ENCODE measurements around the gene TFAP2A. TPM values are rescaled to one million over a fixed set of nuclear protein-coding genes. Genes with fewer than 3 reads are reported as not detected.

The TFAP2A gene
- total and polyA plus RNA-seq, 5 experiments from 2014 or later: not detected

- Mint-ChIP-seq H3K4me3 (no peak overlapping the region), H3K27me3 (peaks cover 2 to 34% (median 16%) of the 10 kb centered on the region in 5 donors), H3K4me1 (no peaks in the 10 kb centered on the region), H3K27ac (no peak overlapping the region), H3K9me3 (peaks cover 0 to 6% (median under 1%) of the 10 kb centered on the region in 9 donors), H3K36me3 (peaks cover 0 to 6% (median 0%) of the 10 kb centered on the region in 3 donors)
- no peak for DNase-seq
- no peak for ATAC-seq
- POLR2A ChIA-PET: no interaction called here
These were observed 67.1 kb downstream of the TFAP2A start for GRCh38 chr6:10347561-10348327.

Small RNAs within 50 kb of the gene (microRNA-seq; reads per million reads assigned to microRNA genes)
- not detected for gene MIR5689 (ENCODE audit: borderline microRNAs expressed)

Other genes with a start within 250 kb of the TFAP2A start
- gene GCNT2, start 106.3 kb upstream of the TFAP2A start, total RNA-seq: 1 to 10 TPM; 3.9 to 4.6 TPM
- 1 to 10 TPM in 2 of 3 donors, under 1 TPM in 1; 0.85 to 1.8 (median 1.3) TPM for gene GCNT2, start 106.3 kb upstream of the TFAP2A start, polyA plus RNA-seq